Activated CD8-positive, alpha-beta T cell treated with anti-CD3 and anti-CD28 coated beads for 36 hours (primary cell): ENCODE data around the gene CNN2. TPM values are rescaled to one million over a fixed set of nuclear protein-coding genes. Genes with fewer than 3 reads are reported as not detected.
A peak's percentile ranks its signal among the peaks of the same experiment; 100 is the strongest.
"Not testable (repeated sequence)": the region's sequence is repeated elsewhere in the genome, so short reads cannot be mapped to it uniquely, and the experiment has no call there.

Experiments
- ATAC-seq: fragments of 200-7000 bp; cut with Tn5 transposase; one replicate; pipeline ENCODE4 v1.10.0; 2021; ENCODE audit warnings: mild to moderate bottlenecking, moderate library complexity
- CTCF ChIA-PET: fragments of 350-600 bp; sonication (Branson Sonifier 250); formaldehyde crosslinking; loops from one replicate; lab custom pipeline; 2021; ENCODE audit warnings: antibody characterized with exemption; lab: Charles Lee
- POLR2A ChIA-PET: fragments of 350-600 bp; sonication (Branson Sonifier 250); formaldehyde crosslinking; loops from one replicate; lab custom pipeline; 2021; ENCODE audit warnings: antibody characterized with exemption; lab: Charles Lee
- DNase-seq: peaks from one replicate; pipeline ENCODE4 v3.0.0-alpha.2; 2020
- H3K27ac Mint-ChIP-seq: one replicate; pipeline ENCODE4 v1.8.0; 2021; ENCODE audit warnings: mild to moderate bottlenecking, mixed read lengths
- H3K27me3 Mint-ChIP-seq: one replicate; pipeline ENCODE4 v1.8.0; 2021; ENCODE audit warnings: mixed read lengths
- H3K36me3 Mint-ChIP-seq: one replicate; pipeline ENCODE4 v1.8.0; 2021; ENCODE audit warnings: low read depth, mixed read lengths
- H3K4me1 Mint-ChIP-seq: one replicate; pipeline ENCODE4 v1.8.0; 2021; ENCODE audit warnings: low read depth, mixed read lengths
- H3K4me3 Mint-ChIP-seq: one replicate; pipeline ENCODE4 v1.8.0; 2021; ENCODE audit warnings: mild to moderate bottlenecking, moderate library complexity, mixed read lengths
- H3K9me3 Mint-ChIP-seq: one replicate; pipeline ENCODE4 v1.8.0; 2021; ENCODE audit warnings: mixed read lengths
- intact Hi-C: fragments of 100-400 bp; cut with micrococcal nuclease; formaldehyde crosslinking; loops from one replicate; pipeline ENCODE4 v1.10.0; 2022
- total RNA-seq, 2 experiments: library from RNA; stranded (reverse); gene quantifications; one replicate each; pipeline ENCODE4 v1.2.3, GENCODE V29; 2021
- TF ChIP-seq, protein P1 (sequence below): fragments of 200-600 bp; IDR thresholded peaks from one replicate; pipeline ENCODE4 v1.8.0; 2022; ENCODE audit warnings: antibody characterized with exemption, mild to moderate bottlenecking

Gene CNN2
- total RNA-seq, 2 experiments from 2014 or later = 97.4 to 98.3 TPM

DNA sequence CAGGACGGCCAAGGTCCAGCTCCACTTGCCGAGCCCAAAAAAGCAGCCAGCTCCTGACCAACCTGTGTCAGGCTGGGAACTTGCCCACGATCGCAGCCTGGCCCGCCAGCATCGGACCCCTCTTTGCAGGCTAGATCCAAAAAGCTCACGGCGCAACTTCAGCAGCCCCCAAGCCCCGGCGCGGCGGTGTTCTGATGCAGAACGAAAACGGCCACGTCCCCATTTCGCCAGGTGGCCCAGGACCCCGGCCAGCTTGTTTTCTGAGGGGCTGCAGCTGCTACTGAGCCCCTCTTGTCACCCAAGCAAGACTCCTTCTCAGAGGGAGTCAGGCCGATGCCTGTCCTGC lies 6.8 kb upstream of the CNN2 start:
- no peaks in the 10 kb centered on the region for H3K27me3 Mint-ChIP-seq

GRCh38 chr19:1019980-1020867 lies 6.2 kb upstream of the CNN2 start:
- intact Hi-C loops = no loop called here
- H3K36me3 Mint-ChIP-seq = peaks cover 16% of the 10 kb centered on the region
- CTCF ChIA-PET = interaction anchor here (1.2 to 1.7 kb wide), 2 partner anchors 36 to 224 kb away, joined by 4 read pairs; partner anchors contain the start of gene WDR18
- H3K9me3 Mint-ChIP-seq = no peaks in the 10 kb centered on the region
- peak; percentile 53 for DNase-seq
- TF ChIP-seq, protein P1, sequence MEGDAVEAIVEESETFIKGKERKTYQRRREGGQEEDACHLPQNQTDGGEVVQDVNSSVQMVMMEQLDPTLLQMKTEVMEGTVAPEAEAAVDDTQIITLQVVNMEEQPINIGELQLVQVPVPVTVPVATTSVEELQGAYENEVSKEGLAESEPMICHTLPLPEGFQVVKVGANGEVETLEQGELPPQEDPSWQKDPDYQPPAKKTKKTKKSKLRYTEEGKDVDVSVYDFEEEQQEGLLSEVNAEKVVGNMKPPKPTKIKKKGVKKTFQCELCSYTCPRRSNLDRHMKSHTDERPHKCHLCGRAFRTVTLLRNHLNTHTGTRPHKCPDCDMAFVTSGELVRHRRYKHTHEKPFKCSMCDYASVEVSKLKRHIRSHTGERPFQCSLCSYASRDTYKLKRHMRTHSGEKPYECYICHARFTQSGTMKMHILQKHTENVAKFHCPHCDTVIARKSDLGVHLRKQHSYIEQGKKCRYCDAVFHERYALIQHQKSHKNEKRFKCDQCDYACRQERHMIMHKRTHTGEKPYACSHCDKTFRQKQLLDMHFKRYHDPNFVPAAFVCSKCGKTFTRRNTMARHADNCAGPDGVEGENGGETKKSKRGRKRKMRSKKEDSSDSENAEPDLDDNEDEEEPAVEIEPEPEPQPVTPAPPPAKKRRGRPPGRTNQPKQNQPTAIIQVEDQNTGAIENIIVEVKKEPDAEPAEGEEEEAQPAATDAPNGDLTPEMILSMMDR = no peak
- no peaks in the 10 kb centered on the region for H3K27me3 Mint-ChIP-seq
- peak overlapping the region; percentile 96 for H3K4me3 Mint-ChIP-seq
- peaks cover 37% of the 10 kb centered on the region for H3K4me1 Mint-ChIP-seq
- no peak for ATAC-seq
- POLR2A ChIA-PET = interaction anchor here (0.7 to 3.1 kb wide), 9 partner anchors 9 to 221 kb away, joined by 3 to 17 read pairs (median 4); partner anchors contain the start of genes ARHGAP45 and WDR18
- H3K27ac Mint-ChIP-seq = peak overlapping the region; percentile 92

More for the DNA sequence above, 6.8 kb upstream of the CNN2 start:
- Mint-ChIP-seq H3K9me3 (no peaks in the 10 kb centered on the region), H3K36me3 (peaks cover 16% of the 10 kb centered on the region), H3K4me1 (peaks cover 35% of the 10 kb centered on the region), H3K4me3 (peak overlapping the region; percentile 96), H3K27ac (peak overlapping the region; percentile 92)
- TF ChIP-seq, protein P1 = no peak
- DNase-seq = no peak
- CTCF ChIA-PET = interaction anchor here (0.6 to 1.4 kb wide), 3 partner anchors 10 to 224 kb away, joined by 3 to 4 read pairs (median 4); partner anchors contain the start of gene WDR18
- POLR2A ChIA-PET = interaction anchor here (0.7 to 3.1 kb wide), 9 partner anchors 9 to 221 kb away, joined by 3 to 17 read pairs (median 3); partner anchors contain the start of gene WDR18
- no peak for ATAC-seq
- intact Hi-C loops = no loop called here

DNA sequence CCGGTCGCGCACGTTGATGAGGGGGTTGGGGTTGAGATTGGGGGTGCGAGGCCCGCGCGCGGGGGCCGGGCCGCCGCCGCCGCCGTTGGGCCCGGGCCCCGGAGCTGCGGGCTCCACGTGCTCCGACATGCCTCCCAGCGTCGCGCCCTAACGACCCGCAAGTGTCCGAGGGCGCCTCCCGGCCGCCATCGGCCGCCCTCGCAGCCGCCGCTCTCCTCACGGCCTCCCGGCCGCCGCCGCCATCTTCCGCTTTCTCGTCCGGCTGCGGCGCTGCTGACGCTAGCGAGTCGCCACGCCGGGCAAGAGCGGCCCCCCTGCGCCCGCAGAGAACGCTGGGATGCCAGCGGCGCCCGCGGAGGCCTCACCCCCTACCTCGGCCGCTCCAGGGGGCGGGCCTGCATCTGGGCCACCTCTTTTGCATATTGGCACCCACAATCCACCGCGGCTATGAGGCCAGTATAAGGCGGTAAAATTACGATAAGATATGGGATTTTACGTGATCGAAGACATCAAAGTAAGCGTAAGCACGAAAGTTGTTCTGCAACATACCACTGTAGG lies 5.5 kb upstream of the CNN2 start, which contains the start of gene TMEM259:
Gene TMEM259 (minus strand): TSS at position 256 of the 558 bp plus-strand sequence. CDS start 127 bp downstream, at position 129.
- peak within 1 kb of the TSS; percentile 99 for H3K27ac Mint-ChIP-seq
- intact Hi-C loops = no loop called here
- H3K27me3 Mint-ChIP-seq = no peaks in the 10 kb centered on the region
- POLR2A ChIA-PET = interaction anchor here (0.7 to 3.1 kb wide), 19 partner anchors 8 to 249 kb away, joined by 3 to 17 read pairs (median 4); partner anchors contain the start of genes ARHGAP45 and WDR18
- CTCF ChIA-PET = interaction anchor here (1.0 to 1.7 kb wide), 4 partner anchors 37 to 223 kb away, joined by 3 to 4 read pairs (median 4); partner anchors contain the start of gene WDR18
- H3K36me3 Mint-ChIP-seq = peaks cover 16% of the 10 kb centered on the region
- DNase-seq (peak; percentile 98), ATAC-seq (peak; percentile 88)
- TF ChIP-seq, protein P1 = no peak
- peaks cover 34% of the 10 kb centered on the region for H3K4me1 Mint-ChIP-seq
- no peaks in the 10 kb centered on the region for H3K9me3 Mint-ChIP-seq
- peak within 1 kb of the TSS; percentile 96 for H3K4me3 Mint-ChIP-seq

GRCh38 chr19:1023883-1024188 lies 2.6 kb upstream of the CNN2 start:
- H3K27ac Mint-ChIP-seq, ATAC-seq, H3K9me3 Mint-ChIP-seq, DNase-seq, intact Hi-C loops, H3K27me3 Mint-ChIP-seq, CTCF ChIA-PET, H3K4me3 Mint-ChIP-seq: not testable (repeated sequence)
- H3K4me1 Mint-ChIP-seq = peaks cover 18% of the 10 kb centered on the region
- POLR2A ChIA-PET = interaction anchor here (0.8 to 8.0 kb wide), 3 partner anchors 17 to 64 kb away, joined by 3 to 55 read pairs (median 4); no protein-coding TSS in a partner anchor
- peaks cover 15% of the 10 kb centered on the region for H3K36me3 Mint-ChIP-seq

DNA sequence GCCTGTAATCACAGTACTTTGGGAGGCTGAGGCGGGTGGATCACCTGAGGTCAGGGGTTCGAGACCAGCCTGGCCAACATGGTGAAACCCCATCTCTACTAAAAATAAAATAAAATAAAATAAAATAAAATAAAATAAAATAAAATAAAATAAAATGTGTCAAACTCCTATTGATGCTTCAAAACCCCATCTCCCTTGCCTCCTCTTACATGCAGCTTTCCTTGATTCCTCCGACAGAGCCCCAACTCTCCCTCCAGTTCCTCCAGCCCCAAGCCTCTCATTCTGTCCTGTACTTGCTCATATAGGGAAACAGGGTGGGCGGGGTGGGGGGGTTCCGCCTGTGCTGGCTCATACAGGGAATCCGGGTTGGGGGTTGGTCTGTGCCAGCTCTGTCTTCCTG lies 1.3 kb upstream of the CNN2 start:
- H3K27ac Mint-ChIP-seq, H3K9me3 Mint-ChIP-seq, CTCF ChIA-PET, H3K27me3 Mint-ChIP-seq, DNase-seq, ATAC-seq, H3K4me3 Mint-ChIP-seq: not testable (repeated sequence)
- POLR2A ChIA-PET = interaction anchor here (0.8 to 8.0 kb wide), 5 partner anchors 16 to 132 kb away, joined by 3 to 68 read pairs (median 6); partner anchors contain the start of genes ABCA7, MED16 and RNU6-9
- H3K36me3 Mint-ChIP-seq = peaks cover 11% of the 10 kb centered on the region
- intact Hi-C loops = loop anchor here (5.0 kb wide), 1 partner anchor 52 kb away; no protein-coding TSS in a partner anchor
- peaks cover 22% of the 10 kb centered on the region for H3K4me1 Mint-ChIP-seq
